ENCODE results near the gene TCEA2. TPM values are rescaled to one million over a fixed set of nuclear protein-coding genes. Genes with fewer than 3 reads are reported as not detected.

Gene TCEA2
- total and polyA plus RNA-seq, 9 of the 15 experiments (the other 6 are each of a cell fraction or from before 2014, with no cell fraction given) = 1.4 to 28.7 (median 5.4) TPM

GRCh38 chr20:64067005-64067632 is 4.1 kb downstream of the TCEA2 start:
- ChIA-PET CTCF (ENCODE audit: low intra/inter-chr PET ratio) (no interaction called here), POLR2A (interaction anchor here (0.5 kb wide), 1 partner anchor 20 kb away, joined by 3 read pairs; no protein-coding TSS in a partner anchor)
- TF ChIP-seq POLR2G (IDR thresholded peaks at IDR 0.05; ENCODE audit: low read depth, low read length) (peak; percentile 35; the same call in 1 of the 2 replicates), SMAD3 (CRISPR knock-in tag; conservative IDR thresholded peaks at IDR 0.05) (no peak), HNRNPLL (IDR thresholded peaks at IDR 0.05; ENCODE audit: low read depth, low read length, poor library complexity, severe bottlenecking) (no peak), ZNF232 (CRISPR knock-in tag; IDR thresholded peaks at IDR 0.05) (no peak)
- TF ChIP-seq, protein P1, sequence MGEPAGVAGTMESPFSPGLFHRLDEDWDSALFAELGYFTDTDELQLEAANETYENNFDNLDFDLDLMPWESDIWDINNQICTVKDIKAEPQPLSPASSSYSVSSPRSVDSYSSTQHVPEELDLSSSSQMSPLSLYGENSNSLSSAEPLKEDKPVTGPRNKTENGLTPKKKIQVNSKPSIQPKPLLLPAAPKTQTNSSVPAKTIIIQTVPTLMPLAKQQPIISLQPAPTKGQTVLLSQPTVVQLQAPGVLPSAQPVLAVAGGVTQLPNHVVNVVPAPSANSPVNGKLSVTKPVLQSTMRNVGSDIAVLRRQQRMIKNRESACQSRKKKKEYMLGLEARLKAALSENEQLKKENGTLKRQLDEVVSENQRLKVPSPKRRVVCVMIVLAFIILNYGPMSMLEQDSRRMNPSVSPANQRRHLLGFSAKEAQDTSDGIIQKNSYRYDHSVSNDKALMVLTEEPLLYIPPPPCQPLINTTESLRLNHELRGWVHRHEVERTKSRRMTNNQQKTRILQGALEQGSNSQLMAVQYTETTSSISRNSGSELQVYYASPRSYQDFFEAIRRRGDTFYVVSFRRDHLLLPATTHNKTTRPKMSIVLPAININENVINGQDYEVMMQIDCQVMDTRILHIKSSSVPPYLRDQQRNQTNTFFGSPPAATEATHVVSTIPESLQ (CRISPR knock-in tag; IDR thresholded peaks at IDR 0.05) = no peak
- peaks cover 3% of the 10 kb centered on the region for H3K9me1 ChIP-seq (ENCODE audit: control insufficient read depth, insufficient read depth, low read length)
- no peaks in the 10 kb centered on the region for H4K20me1 ChIP-seq (replicated peaks; ENCODE audit: control insufficient read depth, insufficient read depth, low read length)
- intact Hi-C loops (cut with micrococcal nuclease) = no loop called here
- no peaks in the 10 kb centered on the region for H3K9me3 ChIP-seq (replicated peaks; ENCODE audit: control insufficient read depth, insufficient read depth, low read depth, low read length)
- H3K79me2 ChIP-seq (ENCODE audit: control insufficient read depth, insufficient read depth, low read length) = peaks cover 4% of the 10 kb centered on the region; the same call in 2 of the 3 replicates
- no peak overlapping the region for H2AFZ ChIP-seq (ENCODE audit: low read depth, low read length)
- peak overlapping the region in 1 of 2 experiments; percentile 77; a peak in 2 of 4 replicates for H3K9ac ChIP-seq (ENCODE audit: insufficient read depth in 1 of 2, low read depth in 2 of 2, low read length in 2 of 2)
- no peak for ATAC-seq
- BruUV-seq (replicated peaks) = no TSS peak
- H3K36me3 ChIP-seq (ENCODE audit: control insufficient read depth, insufficient read depth, low read length) = no peaks in the 10 kb centered on the region
- H3K4me1 ChIP-seq (replicated peaks in 1 of 2; ENCODE audit: control insufficient read depth in 2 of 2, insufficient read depth in 2 of 2, low read length in 2 of 2) = peaks cover 33 to 95% of the 10 kb centered on the region in 2 experiments
- H3K27me3 ChIP-seq (ENCODE audit: control insufficient read depth in 2 of 2, insufficient read depth in 2 of 2, low read length in 2 of 2) = no peaks in the 10 kb centered on the region
- no peak for FAIRE-seq
- H3K4me2 ChIP-seq (ENCODE audit: insufficient read depth, low read length) = no peak overlapping the region
- H3K27ac ChIP-seq (ENCODE audit: extremely low read depth, low read depth, low read length) = no peak overlapping the region
- H3K4me3 ChIP-seq = no peak overlapping the region
- no peak for DNase-seq (ENCODE audit: extremely low read depth in 1 of 4, low spot score in 3 of 4)
- in situ Hi-C loops (cut with MboI) = no loop called here
- 78% methylated on average over 6 of the region's 6 CpGs for WGBS (ENCODE audit: insufficient coverage, low coverage, missing lambda C conversion rate)
